ENCODE data around the gene PTPRS.

PTPRS gene

DNA sequence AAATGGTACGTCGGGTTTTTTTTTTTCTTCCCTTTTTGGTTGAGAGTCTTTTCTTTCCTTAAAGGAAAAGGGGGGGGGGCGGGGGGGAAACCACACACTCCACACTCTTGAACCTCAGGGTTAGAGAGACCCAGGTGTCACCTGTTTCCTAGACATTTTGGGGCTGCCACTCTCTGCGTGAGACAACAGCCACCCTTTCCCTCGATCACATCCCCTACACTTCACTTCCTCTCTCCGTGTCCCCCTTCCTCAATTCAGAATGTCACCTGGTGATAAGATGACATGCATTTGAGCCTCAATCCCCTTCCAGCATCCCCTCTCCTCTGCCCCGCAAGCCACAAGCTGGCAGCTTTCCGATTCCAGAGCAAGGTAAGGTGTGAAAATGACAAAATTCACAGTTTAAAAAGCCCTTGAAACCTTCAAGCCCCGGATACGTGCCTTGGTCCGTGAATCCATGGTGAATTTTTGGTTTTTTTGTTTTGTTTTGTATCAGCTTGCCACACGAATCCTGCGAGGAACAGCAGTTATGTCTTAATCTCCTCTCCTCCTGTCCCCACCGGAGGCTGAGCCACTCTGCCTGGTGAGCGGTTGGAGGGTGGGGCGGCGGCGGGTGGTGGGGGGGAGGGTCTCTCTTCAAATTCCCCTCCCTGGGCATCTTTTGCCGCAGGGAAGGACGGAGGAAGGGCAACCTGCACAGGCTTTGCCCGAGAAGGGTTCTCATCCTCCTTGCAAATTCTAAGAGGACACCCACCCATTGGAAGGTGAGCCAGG lies 4.2 kb downstream of the PTPRS start:
- Histone ChIP-seq H4K20me1 (ENCODE audit: insufficient read depth, low read length) (no peaks in the 10 kb centered on the region), H3K4me2 (ENCODE audit: insufficient read depth, low read length) (no peak overlapping the region), H3K27ac (ENCODE audit: low read length) (no peak overlapping the region)

DNA sequence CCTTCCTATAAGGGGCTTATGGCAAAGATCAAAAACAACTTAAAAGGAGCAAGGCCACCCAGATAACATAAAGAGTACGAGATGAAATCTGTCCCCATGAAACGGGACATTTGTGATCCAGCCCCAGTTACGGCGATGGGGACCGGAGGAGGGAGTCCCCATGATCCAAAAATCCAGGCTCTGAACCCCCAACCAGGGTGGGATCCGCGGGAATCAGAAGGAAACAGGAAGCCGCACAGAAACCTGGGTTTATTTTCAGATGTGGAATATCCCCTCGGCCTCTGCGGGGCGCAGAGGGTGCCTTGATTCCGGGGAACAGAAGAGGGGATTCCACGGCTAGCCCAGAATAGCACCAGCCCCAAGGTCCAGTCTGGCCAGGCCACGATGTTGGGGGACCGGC lies 5.0 kb downstream of the PTPRS start:
- Histone ChIP-seq H3K4me1 (ENCODE audit: insufficient read depth, low read length) (peaks cover 14% of the 10 kb centered on the region), H3K79me2 (ENCODE audit: insufficient read depth, low read length) (no peaks in the 10 kb centered on the region), H3K9me3 (ENCODE audit: insufficient read depth, low read length, severe bottlenecking) (no peaks in the 10 kb centered on the region), H3K36me3 (ENCODE audit: insufficient read depth, low read length) (no peaks in the 10 kb centered on the region), H3K4me2 (ENCODE audit: insufficient read depth, low read length) (no peak overlapping the region), H3K27me3 (ENCODE audit: insufficient read depth, low read length, poor library complexity) (peaks cover 37% of the 10 kb centered on the region), H3K4me3 (ENCODE audit: low read depth in 1 of 2, low read length in 2 of 2) (no peak overlapping the region), H2AFZ (ENCODE audit: low read depth, low read length) (no peak overlapping the region), H3K27ac (ENCODE audit: low read length) (no peak overlapping the region), H4K20me1 (ENCODE audit: insufficient read depth, low read length) (no peaks in the 10 kb centered on the region), H3K9ac (ENCODE audit: low read depth, low read length) (no peak overlapping the region)
- DNase-seq (no peak), ATAC-seq (ENCODE audit: insufficient read depth, low read depth) (no peak)
- TF ChIP-seq CTCF (IDR thresholded peaks at IDR 0.05; ENCODE audit: borderline replicate concordance, extremely low read depth, low read length, poor library complexity, severe bottlenecking): no peak
- TF ChIP-seq EZH2 (IDR thresholded peaks at IDR 0.05; ENCODE audit: borderline replicate concordance, low read depth, low read length, severe bottlenecking): peak; percentile 84

More for the DNA sequence above, 4.2 kb downstream of the PTPRS start:
- no peaks in the 10 kb centered on the region for H3K36me3 ChIP-seq (ENCODE audit: insufficient read depth, low read length)
- H3K9ac ChIP-seq (ENCODE audit: low read depth, low read length): no peak overlapping the region
- peaks cover 37% of the 10 kb centered on the region for H3K27me3 ChIP-seq (ENCODE audit: insufficient read depth, low read length, poor library complexity)
- H3K79me2 ChIP-seq (ENCODE audit: insufficient read depth, low read length): no peaks in the 10 kb centered on the region
- DNase-seq (peak; percentile 43), ATAC-seq (ENCODE audit: insufficient read depth, low read depth) (peak; percentile 70)
- no peak overlapping the region for H3K4me3 ChIP-seq (ENCODE audit: low read depth in 1 of 2, low read length in 2 of 2)
- peaks cover 14% of the 10 kb centered on the region for H3K4me1 ChIP-seq (ENCODE audit: insufficient read depth, low read length)
- no peak overlapping the region for H2AFZ ChIP-seq (ENCODE audit: low read depth, low read length)
- no peaks in the 10 kb centered on the region for H3K9me3 ChIP-seq (ENCODE audit: insufficient read depth, low read length, severe bottlenecking)
- TF ChIP-seq CTCF (IDR thresholded peaks at IDR 0.05; ENCODE audit: borderline replicate concordance, extremely low read depth, low read length, poor library complexity, severe bottlenecking) (no peak), EZH2 (IDR thresholded peaks at IDR 0.05; ENCODE audit: borderline replicate concordance, low read depth, low read length, severe bottlenecking) (no peak)

DNA sequence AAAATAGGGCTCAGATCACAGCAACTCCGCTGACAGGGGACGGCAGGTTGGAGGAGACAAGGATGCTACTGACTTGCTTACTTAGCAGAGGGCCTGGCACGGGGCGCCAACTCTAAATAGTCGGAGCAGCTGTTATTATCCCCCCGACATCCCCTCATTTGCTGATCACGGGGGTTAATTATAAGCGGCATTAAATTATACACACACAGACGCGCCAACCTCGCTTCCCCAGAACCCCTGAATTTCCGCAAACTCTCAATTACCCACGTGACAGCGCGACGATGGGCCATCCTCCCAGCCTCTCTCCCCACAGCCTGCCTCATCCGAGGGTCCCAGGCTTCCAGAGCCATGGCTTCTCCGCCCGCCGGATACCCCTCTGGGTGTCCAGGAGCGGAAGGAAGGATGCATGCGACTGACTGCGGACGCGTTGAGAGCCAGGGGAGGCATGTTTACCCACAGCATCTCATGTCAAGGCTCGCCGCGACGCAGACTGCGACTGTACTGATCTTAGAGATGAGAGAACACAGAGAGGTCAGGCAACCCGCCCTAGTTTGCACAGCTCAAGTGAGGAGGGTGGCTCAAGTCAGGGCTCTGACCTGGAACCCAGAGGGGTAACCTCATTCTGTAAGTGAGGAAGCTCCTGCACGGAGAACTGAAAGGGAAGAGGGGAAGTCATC lies 5.7 kb downstream of the PTPRS start:
- Histone ChIP-seq H3K27ac (ENCODE audit: low read length) (no peak overlapping the region), H3K79me2 (ENCODE audit: insufficient read depth, low read length) (no peaks in the 10 kb centered on the region), H3K27me3 (ENCODE audit: insufficient read depth, low read length, poor library complexity) (peaks cover 37% of the 10 kb centered on the region), H2AFZ (ENCODE audit: low read depth, low read length) (no peak overlapping the region), H3K4me2 (ENCODE audit: insufficient read depth, low read length) (no peak overlapping the region), H3K4me3 (ENCODE audit: low read depth in 1 of 2, low read length in 2 of 2) (no peak overlapping the region), H4K20me1 (ENCODE audit: insufficient read depth, low read length) (no peaks in the 10 kb centered on the region), H3K9ac (ENCODE audit: low read depth, low read length) (no peak overlapping the region), H3K36me3 (ENCODE audit: insufficient read depth, low read length) (no peaks in the 10 kb centered on the region), H3K9me3 (ENCODE audit: insufficient read depth, low read length, severe bottlenecking) (no peaks in the 10 kb centered on the region), H3K4me1 (ENCODE audit: insufficient read depth, low read length) (peaks cover 14% of the 10 kb centered on the region)
- ATAC-seq (ENCODE audit: insufficient read depth, low read depth) (no peak), DNase-seq (no peak)
- no peak for TF ChIP-seq CTCF (IDR thresholded peaks at IDR 0.05; ENCODE audit: borderline replicate concordance, extremely low read depth, low read length, poor library complexity, severe bottlenecking)
- no peak for TF ChIP-seq EZH2 (IDR thresholded peaks at IDR 0.05; ENCODE audit: borderline replicate concordance, low read depth, low read length, severe bottlenecking)
